ENCODE measurements around the gene PPFIBP2.

Gene PPFIBP2

DNA sequence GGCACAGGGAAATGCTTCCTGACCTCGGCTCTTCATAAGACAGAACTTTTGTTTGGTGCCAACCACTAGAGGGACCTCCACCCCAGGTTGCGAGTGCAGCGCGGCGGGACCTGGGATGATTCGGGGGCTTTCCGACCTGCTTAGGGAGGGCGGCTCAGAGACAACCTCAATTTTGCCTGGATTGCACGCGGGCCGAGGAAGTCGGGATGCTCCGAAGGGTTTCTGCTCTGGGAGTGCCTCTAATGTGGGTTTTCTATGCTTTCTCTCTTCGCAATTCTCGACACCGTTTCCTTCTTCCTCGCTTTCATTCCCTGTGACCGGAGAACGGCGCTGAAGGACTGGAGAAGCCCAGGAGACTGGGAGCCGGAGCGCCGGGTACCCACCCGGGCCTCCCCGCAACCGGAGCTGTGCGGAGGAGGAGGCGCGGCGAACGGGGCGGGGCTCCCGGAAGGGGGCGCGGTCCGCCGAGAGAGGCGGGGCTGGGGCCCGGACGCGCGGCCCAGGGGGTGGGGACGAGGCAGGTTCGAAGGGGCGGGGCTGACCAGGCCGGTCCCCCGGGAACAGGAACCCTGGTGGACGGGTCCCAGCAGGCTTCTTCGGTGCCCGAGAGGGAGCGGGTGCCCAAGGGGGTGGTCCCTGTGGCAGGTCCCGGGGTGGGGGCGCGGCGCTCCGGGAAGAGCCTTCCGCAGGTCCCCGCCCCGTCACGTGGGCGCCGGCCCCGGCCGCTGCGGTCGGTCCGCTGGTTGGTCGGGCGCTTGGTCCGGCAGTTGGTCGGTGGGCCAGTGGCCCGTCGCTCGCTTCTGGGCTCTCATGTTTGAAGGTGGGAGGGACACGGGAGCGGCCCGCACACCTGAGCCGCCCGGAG lies at the start of gene PPFIBP2:
TSS of gene PPFIBP2 (plus strand) at position 766 of the 865 bp plus-strand sequence. CDS start 35,477 bp downstream, outside the sequence.
- peak; percentile 70 for DNase-seq (ENCODE audit: low spot score)

DNA sequence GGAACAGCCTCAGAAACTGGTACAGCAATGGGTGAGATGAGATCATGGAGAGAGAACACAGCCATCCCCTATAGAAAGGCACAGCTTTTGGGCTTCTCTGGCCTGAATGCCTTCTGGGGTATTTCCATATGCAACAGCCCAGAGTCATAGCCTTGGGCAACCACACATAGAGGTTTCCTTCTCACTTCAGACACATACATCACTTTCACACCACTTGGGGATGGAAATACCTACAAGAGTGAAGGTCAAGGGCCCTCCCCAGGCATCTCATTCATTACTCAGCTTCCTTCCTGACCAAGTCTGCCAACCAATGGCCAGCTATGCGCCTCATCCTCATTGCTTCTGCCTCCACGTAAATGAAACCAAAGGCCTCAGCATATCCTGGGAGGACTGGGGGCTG lies 46.1 kb upstream of the PPFIBP2 start:
- DNase-seq (ENCODE audit: low spot score), result no peak

DNA sequence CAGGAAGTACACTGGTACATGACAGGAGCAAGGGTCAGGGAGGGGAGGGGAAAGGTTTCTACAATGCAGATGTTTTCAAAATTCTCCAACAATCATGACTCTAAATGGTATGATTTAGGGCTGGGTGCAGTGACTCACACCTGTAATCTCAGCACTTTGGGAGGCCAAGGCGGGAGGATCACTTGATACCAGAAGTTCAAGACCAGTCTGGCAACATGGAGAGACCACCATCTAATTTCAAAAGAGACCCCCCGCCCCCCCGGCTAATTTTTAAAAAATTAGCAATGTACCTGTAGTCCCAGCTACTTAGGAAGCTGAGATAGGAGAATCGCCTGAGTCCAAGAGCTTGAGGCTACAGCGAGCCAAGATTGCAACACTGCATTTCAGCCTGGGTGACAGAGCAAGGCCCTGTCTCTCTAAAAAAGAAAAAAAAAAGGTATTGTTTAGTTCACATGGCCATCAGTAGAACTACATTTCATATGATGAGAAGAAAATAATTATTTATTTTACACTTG lies 44.4 kb upstream of the PPFIBP2 start:
- DNase-seq (ENCODE audit: low spot score), result no peak

DNA sequence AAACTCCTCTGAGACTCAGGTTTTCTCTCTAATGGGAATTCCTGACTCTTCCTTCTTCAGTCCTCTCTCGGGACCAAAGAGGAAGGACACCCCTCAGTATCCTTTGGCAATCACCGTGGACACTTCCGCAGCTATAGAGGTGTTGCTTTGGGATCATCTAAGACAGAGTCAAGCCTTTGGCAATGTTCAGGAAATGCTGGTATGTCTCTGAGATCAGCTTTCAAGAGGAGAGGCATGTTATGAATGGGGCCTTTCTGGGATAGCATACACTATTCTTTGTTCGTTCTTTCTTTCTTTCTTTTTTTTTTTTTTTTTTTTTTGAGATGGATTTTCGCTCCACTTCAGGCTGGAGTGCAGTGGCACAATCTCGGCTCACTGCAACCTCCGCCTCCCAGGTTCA lies 42.7 kb upstream of the PPFIBP2 start:
- DNase-seq (ENCODE audit: low spot score), result no peak

DNA sequence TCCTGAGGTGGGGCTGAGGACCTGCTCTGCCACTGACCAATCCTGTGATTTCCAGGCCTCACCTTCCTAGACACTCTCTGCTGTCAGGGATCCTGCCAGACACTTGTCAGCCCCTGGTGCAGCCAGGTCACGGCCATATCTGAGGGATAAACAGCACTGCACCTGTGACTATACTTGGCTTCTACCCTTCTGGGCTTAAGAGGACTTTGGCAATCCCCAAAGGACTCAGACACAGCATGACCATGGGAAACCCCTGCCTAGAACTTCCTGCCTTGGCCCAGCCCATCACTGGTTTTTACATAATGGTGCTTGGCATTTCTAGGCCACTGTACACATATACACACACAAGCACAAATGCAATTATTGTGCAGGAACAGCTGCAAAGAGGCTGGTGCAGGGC lies 40.1 kb upstream of the PPFIBP2 start:
- no peak for DNase-seq (ENCODE audit: low spot score)

DNA sequence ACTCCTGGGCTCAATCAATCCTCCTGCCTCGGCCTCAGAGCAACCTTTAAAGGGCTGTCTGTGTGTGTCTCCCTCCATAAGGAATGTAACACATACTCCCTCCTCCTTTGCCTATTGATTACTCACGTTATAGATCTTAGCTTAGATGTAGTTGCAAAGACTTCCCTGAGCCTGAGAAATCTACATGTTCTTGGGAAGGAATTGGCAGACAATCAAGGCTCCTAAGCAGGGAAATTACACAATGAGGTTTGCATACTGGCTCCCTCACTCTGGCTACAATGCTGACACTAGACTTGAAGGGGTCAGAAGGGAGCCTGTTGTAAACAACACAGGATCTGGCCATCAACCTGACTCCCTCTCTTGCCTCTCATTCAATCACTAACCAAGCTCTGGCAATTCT lies 33.7 kb upstream of the PPFIBP2 start:
- no peak for DNase-seq (ENCODE audit: low spot score)

DNA sequence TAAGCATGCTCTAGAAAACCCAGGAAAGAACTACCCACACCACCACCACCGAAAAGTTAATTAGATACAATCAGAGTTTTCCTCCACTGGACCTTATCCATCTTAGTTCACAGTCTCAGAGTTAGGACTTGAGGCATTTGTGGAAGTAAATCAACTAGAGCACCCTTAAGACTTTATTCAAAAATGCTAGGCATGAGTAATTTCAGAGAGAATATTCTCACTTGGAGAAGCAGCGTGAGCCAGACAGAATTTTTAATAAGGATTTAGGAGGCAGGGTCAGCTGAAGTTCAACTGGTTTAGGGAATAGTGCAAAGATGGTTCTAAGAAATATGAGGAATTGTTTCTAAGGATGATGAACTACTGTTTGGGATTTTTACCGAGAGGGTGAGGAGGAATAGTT lies 29.7 kb upstream of the PPFIBP2 start:
- DNase-seq (ENCODE audit: low spot score), result no peak

DNA sequence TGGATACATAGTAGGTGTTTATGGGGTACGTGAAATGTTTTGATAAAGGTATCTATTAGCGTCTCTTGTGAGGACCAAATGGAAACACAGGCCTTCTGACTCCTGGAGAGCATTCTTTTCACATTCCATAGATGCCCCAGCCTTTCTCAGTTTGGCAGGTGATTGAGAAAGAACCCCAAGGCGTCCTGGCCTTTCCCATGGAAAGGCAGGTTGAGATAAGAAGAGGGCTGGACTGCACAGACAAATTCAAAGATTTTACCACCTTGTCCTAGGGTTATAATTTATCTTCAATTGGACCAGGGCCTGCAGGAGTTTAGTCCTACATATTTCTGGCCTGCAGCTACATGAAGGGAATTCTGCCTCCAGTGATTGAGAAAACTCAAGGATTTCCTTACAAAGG lies 29.2 kb upstream of the PPFIBP2 start:
- no peak for DNase-seq (ENCODE audit: low spot score)

DNA sequence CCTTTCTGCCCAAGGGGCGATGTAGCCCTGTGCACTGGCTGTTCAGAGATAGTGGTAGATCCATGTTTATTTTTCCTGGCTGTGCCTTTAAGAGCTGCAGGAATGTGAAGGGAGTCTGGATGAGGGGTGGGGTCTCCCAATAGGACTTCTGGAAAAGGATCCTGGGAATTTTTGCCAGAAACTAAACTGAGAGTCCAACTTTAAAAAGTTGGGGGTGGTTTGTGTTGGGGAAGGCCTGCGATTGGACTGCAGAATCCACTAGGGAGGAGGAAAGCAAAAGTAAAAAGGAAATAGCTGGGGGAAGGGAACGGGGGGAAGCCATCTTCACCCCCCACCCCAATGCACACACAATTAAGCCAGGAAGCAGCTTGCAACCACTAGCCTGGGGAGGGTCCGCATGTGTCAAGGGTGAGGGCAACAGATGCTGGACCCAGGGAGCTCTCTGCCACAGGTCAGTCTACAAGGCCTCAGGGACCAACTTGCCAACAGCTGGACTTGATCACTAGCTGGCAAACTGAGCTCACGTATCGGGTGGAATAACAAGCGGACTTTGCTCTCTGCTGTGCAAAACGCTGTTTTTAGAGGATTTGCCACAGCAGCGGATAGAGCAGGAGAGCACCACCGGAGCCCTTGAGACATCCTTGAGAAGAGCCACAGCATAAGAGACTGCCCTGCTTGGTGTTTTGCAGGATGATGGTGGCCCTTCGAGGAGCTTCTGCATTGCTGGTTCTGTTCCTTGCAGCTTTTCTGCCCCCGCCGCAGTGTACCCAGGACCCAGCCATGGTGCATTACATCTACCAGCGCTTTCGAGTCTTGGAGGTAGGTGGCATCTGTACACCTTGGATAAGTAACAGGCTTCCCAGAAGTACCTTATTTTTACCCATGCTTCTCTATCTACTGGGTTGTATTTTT lies 28.4 kb upstream of the PPFIBP2 start, which contains the start of gene OLFML1:
TSS of gene OLFML1 (plus strand) at position 321 of the 912 bp plus-strand sequence. CDS start at position 691, 370 bp downstream.
- no peak for DNase-seq (ENCODE audit: low spot score)

DNA sequence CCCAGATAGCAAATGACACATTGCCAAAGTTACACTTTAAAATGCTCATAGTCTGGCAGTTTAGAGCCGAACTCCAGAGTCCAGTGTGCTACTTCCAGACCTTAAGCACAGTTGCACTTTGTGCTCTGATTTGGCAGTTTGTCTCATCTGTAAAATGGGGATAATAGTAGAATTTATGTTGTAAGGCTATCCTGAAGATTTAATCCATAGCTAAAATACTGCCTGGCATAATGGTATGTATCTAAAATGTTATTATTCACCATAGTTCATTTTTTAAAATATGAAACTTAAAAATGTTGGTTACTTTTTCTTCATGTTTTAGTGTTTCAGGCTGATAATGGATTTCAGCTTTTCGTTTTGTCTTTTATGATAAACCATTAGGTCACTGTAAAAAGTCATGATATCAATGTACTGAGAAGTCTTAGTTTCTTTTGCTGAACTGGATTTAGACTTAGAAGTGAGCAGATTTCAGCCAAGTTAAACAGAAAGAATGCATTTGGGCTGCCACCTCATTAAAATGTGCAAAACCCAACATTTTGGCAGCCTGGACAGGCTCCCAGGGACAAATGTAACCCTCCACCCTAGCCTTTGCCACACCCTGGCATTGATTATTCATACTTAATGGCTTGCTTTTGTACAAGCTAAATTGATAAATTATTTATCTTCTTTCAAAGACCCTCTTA lies 27.6 kb upstream of the PPFIBP2 start:
- no peak for DNase-seq (ENCODE audit: low spot score)

DNA sequence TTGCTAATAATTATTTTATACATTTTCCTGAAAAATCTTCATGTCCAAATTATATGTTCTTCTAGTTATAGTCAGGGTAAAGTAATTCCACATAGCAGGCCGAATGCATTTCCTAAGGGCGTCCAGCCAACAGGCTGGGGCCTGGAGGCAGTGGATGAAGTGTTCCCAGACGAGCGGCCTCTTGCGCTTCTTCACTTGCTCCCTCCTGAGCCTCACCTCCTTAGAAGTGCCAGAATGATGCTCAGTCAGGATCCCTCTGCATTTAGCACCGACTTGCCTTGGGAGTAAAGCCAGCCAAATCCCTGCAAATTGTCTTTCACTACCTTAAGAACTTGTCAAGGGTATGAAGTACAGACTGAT lies 27.0 kb upstream of the PPFIBP2 start:
- no peak for DNase-seq (ENCODE audit: low spot score)

DNA sequence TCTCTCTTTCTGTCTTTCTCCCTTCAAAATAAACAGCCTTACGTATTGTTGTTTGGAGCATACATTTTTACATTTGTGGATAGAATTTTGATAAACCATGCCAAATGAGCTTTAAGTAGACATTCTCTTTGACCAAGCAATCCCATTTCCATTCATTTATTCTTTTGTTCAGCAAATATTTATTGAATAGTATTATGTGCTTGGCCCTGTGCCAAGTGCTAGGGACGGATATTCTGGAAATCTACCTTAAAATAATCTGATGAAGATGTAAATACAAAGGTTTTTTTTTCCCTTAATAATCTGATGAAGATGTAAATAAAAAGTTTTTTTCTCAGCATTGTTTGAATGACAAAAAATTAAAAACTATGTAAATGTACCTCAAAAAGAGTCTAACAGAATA lies 26.4 kb upstream of the PPFIBP2 start:
- DNase-seq (ENCODE audit: low spot score), result no peak

DNA sequence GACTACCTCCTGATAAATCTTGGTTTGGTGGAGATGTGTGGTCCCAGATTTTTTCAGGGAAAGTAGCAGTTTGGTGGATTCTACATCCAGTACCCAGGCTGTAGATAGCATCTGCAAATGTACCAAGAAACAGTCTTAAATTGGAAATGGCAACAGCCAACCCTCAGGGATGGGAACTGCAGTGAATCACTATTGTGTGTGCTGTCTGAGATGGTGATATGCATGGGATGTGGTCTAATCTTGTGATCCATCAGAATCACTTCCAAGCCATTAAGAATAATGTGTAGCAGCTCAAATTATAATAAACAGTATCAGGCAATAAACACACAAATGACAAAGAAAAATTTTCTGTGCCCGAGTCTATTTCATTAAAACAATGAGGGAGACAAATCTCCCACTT lies 25.1 kb upstream of the PPFIBP2 start:
- DNase-seq (ENCODE audit: low spot score), result no peak

DNA sequence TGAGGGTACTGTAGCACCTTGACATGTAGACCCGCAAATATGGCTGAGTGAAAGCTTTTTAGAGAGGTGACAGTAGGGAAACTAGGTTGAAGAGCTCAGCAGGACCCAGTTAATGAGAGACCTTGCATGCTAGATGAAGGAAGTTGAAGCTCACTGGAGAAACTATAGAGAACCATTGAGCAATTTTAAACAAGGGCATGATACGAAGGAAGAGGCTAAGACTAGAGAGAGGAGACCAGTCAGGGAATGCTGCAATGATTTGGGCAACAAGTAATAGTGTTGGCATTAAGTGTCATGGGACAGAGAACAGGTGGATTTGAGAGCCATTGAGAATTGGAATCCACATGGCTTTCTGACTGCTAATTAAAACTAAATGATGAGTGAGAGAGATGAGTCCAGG lies 24.4 kb upstream of the PPFIBP2 start:
- no peak for DNase-seq (ENCODE audit: low spot score)

DNA sequence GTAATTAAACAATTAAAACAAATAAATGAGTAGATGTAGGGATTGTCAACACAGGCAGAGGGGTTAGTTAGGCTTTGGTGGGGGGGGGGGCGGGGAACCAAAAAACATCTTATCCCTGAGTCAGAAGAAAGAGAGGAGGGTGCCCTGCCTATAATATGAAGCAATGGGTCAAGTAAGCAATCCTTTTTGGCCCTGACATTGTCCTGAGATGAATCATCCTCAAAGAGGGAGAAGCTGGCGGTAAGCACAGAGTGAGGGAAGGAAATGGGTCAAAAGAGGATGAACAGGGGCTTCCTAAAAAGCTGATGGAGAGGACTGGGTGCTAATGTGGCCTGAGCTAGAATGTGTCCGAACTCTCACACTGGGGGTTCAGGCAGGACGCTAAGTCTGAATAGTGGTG lies 23.7 kb upstream of the PPFIBP2 start:
- DNase-seq (ENCODE audit: low spot score), result peak; percentile 14

DNA sequence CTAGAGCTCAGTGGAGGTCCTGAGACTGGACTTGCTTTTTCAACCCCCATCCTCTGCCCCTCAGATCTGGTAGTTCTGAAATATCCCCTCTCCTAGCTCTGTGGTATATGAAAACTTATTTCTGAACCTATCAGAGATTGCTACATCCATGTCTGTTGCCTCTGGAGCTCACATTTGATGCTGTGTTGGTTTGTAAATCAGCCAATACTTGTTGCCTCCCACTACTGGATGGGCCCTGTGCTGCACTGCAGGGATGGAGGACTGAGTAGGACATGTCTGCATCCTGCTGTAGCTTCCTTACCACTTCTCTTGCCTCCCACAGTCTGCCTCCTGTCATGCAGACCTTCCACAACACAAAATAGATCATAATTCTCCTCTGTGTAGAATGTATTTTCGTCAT lies 23.3 kb upstream of the PPFIBP2 start:
- DNase-seq (ENCODE audit: low spot score), result no peak

DNA sequence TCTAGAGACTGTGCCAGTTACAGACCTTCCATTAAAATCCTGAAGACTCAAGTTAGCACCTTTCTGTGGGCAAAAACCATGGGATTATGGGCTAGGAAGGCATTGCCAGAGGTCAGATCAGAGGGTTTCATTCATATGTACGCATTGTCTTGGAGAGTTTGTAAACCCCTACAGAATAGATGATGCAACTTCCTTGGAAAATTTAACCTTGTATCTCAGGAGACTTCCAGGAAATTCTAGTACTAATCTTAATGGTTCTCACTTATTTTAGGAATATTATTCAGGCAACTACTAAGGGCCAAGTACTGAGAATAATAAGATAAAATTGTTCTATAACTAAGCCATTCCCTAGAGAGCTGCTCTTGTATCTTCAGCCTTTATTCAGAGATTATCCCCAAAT lies 21.5 kb upstream of the PPFIBP2 start:
- DNase-seq (ENCODE audit: low spot score), result no peak

DNA sequence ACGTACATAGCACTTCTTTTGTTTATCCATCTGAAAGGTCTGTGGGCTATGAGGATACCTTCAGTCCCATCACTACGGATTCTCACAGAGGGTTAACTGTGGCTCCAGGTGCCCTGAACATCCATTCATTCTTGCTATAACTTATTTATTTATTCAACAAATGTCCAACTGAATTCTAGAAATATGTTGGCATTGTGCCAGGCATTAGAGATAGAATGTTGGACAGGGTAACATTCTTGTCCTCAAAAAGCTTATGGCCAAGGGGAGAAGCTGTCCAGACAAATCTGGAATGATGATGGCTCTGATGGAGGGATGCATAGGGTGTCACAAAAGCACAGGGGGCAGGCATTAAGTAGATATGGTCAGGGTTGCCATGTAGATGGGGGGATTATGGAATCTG lies 20.1 kb upstream of the PPFIBP2 start:
- DNase-seq (ENCODE audit: low spot score), result no peak

DNA sequence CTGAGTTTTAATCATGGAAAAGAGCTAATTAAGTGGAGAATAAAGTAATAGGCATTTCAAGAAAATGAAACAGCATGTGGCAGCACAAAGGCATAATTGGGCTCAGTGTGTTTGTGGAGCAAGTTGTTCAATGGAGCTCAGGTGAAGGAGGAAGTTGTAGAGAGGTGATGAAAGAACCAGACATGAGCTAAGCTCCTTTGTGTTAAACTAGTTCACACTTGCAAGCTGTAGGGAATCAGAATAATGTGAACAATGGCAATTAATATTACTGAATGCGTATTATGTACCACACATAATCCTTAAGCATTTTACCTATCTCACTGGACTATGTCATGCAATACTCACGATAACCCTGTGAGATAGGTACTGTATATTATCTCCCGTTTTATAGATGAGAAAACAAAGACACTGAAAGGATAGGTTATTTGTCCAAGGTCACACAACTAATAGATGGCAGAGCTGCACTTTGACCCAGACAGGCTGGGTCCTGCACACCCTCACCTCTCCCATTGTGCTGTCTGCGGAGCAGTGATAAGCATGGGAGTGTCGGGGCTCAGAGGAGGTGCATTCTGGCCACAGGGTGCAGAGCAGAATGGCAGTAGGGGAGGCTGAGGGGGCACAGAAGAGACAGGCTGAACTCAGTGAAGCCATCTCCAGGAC lies 19.6 kb upstream of the PPFIBP2 start:
- no peak for DNase-seq (ENCODE audit: low spot score)

DNA sequence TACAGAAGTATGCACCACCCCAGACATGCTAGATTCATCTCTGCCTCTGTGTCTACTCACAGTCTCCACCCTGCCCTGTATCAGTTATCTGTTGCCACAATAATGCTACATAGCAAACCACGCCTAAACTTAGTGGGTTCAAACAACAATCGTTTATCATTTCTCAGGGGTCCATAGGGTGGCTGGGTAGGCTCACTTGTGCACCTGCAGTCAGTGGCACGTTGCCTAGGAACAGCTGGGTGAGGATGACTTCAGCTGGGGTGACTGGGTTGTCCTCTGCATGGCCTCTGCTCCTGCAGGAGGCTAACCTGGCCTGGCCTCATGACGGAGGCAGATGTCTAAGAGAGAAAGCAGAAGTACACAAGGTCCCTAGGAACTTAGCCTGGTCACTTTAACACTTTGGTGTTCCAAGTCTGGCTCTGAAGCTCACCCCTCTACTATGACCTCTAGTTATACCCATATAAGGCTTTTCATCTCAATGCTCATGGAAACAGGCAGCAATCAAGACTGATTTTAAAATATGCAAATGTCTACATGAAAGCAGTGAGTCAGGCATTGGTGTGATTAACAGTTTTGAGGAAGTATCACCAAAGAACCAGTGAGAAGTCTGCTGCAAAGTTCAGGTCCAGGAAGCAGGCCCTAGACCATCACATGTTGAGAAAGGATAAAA lies 17.8 kb upstream of the PPFIBP2 start:
- no peak for DNase-seq (ENCODE audit: low spot score)

DNA sequence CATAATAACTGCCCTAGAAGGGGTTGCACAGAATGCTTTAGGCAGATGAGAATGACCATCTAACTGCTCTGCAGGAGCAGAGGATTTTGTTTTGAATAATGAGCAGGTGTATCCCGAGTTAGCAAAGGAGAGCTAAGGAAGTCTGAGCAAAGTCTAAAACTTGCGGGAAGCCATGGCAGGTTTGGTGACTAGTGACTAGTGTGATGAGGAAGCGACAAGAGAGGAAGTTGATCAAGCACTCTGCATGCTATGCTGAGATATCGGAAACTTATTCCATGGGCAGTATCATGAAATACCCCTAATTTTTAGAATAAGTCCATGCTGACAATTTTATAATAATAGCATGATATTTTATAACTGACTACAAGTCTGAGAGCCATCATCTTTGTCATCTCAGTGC lies 15.6 kb upstream of the PPFIBP2 start:
- no peak for DNase-seq (ENCODE audit: low spot score)
